ENCODE measurements around the gene PROK1. TPM values are rescaled to one million over a fixed set of nuclear protein-coding genes. Genes with fewer than 3 reads are reported as not detected.

Gene PROK1
- polyA plus RNA-seq, 3 donors = not detected

DNA sequence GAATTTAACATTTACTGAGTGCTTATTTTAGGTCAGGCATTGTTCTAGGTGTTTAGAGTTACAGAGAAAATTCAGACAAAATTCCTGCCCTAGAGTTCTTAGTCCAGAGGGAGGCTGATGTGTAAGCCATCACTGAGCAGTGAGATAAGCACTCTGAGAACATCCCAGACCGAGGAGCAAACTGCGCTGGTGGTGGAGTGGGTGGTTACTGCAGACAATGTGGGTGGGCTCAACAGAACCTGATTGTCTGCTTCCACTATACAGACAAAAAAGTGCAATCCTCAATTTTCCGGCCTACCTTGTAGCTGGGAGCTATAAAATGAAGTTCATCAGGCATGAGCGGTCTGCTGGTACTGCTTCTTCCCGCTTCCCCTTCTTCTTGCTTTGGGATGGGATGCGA lies 23.5 kb downstream of the PROK1 start:
- Mint-ChIP-seq H3K27ac (no peak overlapping the region), H3K27me3 (ENCODE audit: low read depth in 3 of 3) (peaks cover 0 to 8% (median 5%) of the 10 kb centered on the region in 3 donors), H3K36me3 (no peaks in the 10 kb centered on the region), H3K4me1 (no peaks in the 10 kb centered on the region), H3K4me3 (no peak overlapping the region), H3K9me3 (peaks cover 0 to 3% (median 0%) of the 10 kb centered on the region in 7 donors)
- Histone ChIP-seq H3K4me2 (replicated peaks; ENCODE audit: extremely low read depth, low read length, poor library complexity, severe bottlenecking) (no peak overlapping the region), H3K27me3 (ENCODE audit: control insufficient read depth in 2 of 2, insufficient read depth in 2 of 2, low read length in 2 of 2) (no peaks in the 10 kb centered on the region), H3K4me1 (ENCODE audit: control insufficient read depth in 1 of 2, insufficient read depth in 2 of 2, low read length in 2 of 2) (no peaks in the 10 kb centered on the region), H3K27ac (ENCODE audit: low read depth in 1 of 2, low read length in 2 of 2) (no peak overlapping the region), H4K20me1 (ENCODE audit: insufficient read depth, low read length) (no peaks in the 10 kb centered on the region), H3K36me3 (replicated peaks in 1 of 2; ENCODE audit: control insufficient read depth in 1 of 2, insufficient read depth in 2 of 2, low read length in 2 of 2) (no peaks in the 10 kb centered on the region), H3K4me3 (replicated peaks in 1 of 3; ENCODE audit: low read depth in 2 of 3, low read length in 3 of 3) (no peak overlapping the region), H3K9me3 (replicated peaks in 1 of 2; ENCODE audit: control insufficient read depth in 1 of 2, insufficient read depth in 1 of 2, low read length in 2 of 2) (no peaks in the 10 kb centered on the region), H2AFZ (ENCODE audit: insufficient read depth, low read depth, low read length, poor library complexity, severe bottlenecking) (no peak overlapping the region), H3K9ac (ENCODE audit: insufficient read depth, low read length, poor library complexity, severe bottlenecking) (no peak overlapping the region), H3K79me2 (ENCODE audit: insufficient read depth, low read length) (no peaks in the 10 kb centered on the region)
- whole genome bisulfite sequencing (ENCODE audit: insufficient coverage) = 100% methylated on average over 1 of the region's 6 CpGs
- intact Hi-C loops (cut with micrococcal nuclease) = no loop called here
- DNase-seq = no peak
- TF ChIP-seq, protein P1, sequence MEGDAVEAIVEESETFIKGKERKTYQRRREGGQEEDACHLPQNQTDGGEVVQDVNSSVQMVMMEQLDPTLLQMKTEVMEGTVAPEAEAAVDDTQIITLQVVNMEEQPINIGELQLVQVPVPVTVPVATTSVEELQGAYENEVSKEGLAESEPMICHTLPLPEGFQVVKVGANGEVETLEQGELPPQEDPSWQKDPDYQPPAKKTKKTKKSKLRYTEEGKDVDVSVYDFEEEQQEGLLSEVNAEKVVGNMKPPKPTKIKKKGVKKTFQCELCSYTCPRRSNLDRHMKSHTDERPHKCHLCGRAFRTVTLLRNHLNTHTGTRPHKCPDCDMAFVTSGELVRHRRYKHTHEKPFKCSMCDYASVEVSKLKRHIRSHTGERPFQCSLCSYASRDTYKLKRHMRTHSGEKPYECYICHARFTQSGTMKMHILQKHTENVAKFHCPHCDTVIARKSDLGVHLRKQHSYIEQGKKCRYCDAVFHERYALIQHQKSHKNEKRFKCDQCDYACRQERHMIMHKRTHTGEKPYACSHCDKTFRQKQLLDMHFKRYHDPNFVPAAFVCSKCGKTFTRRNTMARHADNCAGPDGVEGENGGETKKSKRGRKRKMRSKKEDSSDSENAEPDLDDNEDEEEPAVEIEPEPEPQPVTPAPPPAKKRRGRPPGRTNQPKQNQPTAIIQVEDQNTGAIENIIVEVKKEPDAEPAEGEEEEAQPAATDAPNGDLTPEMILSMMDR (IDR thresholded peaks at IDR 0.05) = no peak

DNA sequence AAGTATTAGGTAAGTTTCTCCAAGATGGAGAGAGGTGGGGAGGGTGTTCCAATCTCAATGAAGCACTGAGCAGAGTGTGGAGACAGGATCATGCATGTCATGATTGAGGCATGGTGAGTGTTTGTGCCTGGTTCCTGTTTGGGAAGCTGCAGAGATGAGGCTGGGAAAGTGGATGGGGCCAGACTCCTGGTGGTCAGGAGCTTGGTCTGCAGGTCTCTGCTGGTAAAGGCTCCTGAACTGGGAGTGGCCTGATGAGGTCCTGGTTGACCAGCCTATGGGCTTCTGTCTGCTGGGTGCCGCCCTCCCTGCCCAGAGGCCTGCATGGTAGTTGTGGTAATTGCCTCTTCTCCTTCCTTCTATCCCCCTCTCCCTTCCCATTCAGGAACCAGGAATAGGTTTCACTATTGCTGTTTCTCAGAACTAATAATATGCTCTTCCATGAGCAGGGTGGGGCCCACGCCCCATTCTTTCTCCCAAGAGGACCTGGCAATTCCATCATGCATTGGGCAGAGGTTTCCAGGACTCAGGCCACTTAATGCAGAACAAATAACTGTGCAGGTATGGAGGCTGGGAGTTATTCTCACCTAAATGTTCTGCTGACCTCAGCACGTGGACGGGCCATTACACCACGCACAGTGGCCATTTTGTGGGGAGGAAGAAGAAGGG lies 24.5 kb downstream of the PROK1 start:
- H3K9me3 ChIP-seq (replicated peaks in 1 of 2; ENCODE audit: control insufficient read depth in 1 of 2, insufficient read depth in 1 of 2, low read length in 2 of 2) = no peaks in the 10 kb centered on the region
- Mint-ChIP-seq H3K4me3 (no peak overlapping the region), H3K4me1 (no peaks in the 10 kb centered on the region), H3K36me3 (no peaks in the 10 kb centered on the region), H3K27me3 (ENCODE audit: low read depth in 3 of 3) (peaks cover 2 to 6% (median 3%) of the 10 kb centered on the region in 3 donors), H3K9me3 (peaks cover 0 to 3% (median 0%) of the 10 kb centered on the region in 7 donors), H3K27ac (no peak overlapping the region)
- H3K4me1 ChIP-seq (ENCODE audit: control insufficient read depth in 1 of 2, insufficient read depth in 2 of 2, low read length in 2 of 2) = no peaks in the 10 kb centered on the region
- H2AFZ ChIP-seq (ENCODE audit: insufficient read depth, low read depth, low read length, poor library complexity, severe bottlenecking) = no peak overlapping the region
- DNase-seq = no peak
- intact Hi-C loops (cut with micrococcal nuclease) = no loop called here
- H4K20me1 ChIP-seq (ENCODE audit: insufficient read depth, low read length) = no peaks in the 10 kb centered on the region
- H3K4me3 ChIP-seq (replicated peaks in 1 of 3; ENCODE audit: low read depth in 2 of 3, low read length in 3 of 3) = no peak overlapping the region
- H3K79me2 ChIP-seq (ENCODE audit: insufficient read depth, low read length) = no peaks in the 10 kb centered on the region
- H3K27me3 ChIP-seq (ENCODE audit: control insufficient read depth in 2 of 2, insufficient read depth in 2 of 2, low read length in 2 of 2) = no peaks in the 10 kb centered on the region
- WGBS (ENCODE audit: insufficient coverage) = 93% methylated on average over 5 of the region's 5 CpGs
- no peak overlapping the region for H3K27ac ChIP-seq (ENCODE audit: low read depth in 1 of 2, low read length in 2 of 2)
- H3K36me3 ChIP-seq (replicated peaks in 1 of 2; ENCODE audit: control insufficient read depth in 1 of 2, insufficient read depth in 2 of 2, low read length in 2 of 2) = no peaks in the 10 kb centered on the region
- H3K9ac ChIP-seq (ENCODE audit: insufficient read depth, low read length, poor library complexity, severe bottlenecking) = no peak overlapping the region
- TF ChIP-seq, protein P1 (IDR thresholded peaks at IDR 0.05) = no peak
- no peak overlapping the region for H3K4me2 ChIP-seq (replicated peaks; ENCODE audit: extremely low read depth, low read length, poor library complexity, severe bottlenecking)
